ENCODE results near the gene RCAN1. TPM values are rescaled to one million over a fixed set of nuclear protein-coding genes. Genes with fewer than 3 reads are reported as not detected.

Gene RCAN1
- polyA plus RNA-seq, 3 donors = 5.2 to 17.5 (median 15.1) TPM

DNA sequence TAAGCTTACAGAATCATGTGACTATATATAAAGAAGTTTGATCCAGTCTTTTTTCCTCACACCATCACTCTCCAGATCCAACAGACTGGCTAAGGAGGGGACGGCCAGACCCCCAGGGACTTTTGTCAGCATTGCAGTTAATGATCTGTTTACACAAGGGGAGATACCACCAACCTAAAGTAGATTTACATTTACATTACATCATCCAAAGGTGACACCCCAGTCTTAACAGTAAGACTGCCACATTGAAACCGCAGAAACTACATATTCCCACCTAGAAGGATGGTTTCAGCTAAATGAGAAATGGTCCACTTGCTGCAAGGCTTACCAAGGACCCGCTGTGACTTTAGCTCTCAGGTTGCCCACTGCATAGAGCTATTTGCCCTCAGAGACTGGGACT is 3.4 kb downstream of the RCAN1 start:
- peaks cover 0 to 2% of the 10 kb centered on the region in 2 donors for H3K36me3 Mint-ChIP-seq
- Histone ChIP-seq H3K9me3 (replicated peaks in 1 of 2; ENCODE audit: control insufficient read depth in 1 of 2, insufficient read depth in 1 of 2, low read length in 2 of 2) (no peaks in the 10 kb centered on the region), H3K36me3 (replicated peaks in 1 of 2; ENCODE audit: control insufficient read depth in 1 of 2, insufficient read depth in 2 of 2, low read length in 2 of 2) (no peaks in the 10 kb centered on the region), H3K27me3 (ENCODE audit: control insufficient read depth in 2 of 2, insufficient read depth in 2 of 2, low read length in 2 of 2) (no peaks in the 10 kb centered on the region), H3K4me3 (replicated peaks in 1 of 3; ENCODE audit: low read depth in 2 of 3, low read length in 3 of 3) (no peak overlapping the region), H3K27ac (ENCODE audit: low read depth in 1 of 2, low read length in 2 of 2) (no peak overlapping the region), H3K79me2 (ENCODE audit: insufficient read depth, low read length) (peaks cover 71% of the 10 kb centered on the region), H2AFZ (ENCODE audit: insufficient read depth, low read depth, low read length, poor library complexity, severe bottlenecking) (no peak overlapping the region), H3K4me1 (ENCODE audit: control insufficient read depth in 1 of 2, insufficient read depth in 2 of 2, low read length in 2 of 2) (peaks cover 22 to 34% of the 10 kb centered on the region in 2 donors), H3K9ac (ENCODE audit: insufficient read depth, low read length, poor library complexity, severe bottlenecking) (no peak overlapping the region), H3K4me2 (replicated peaks; ENCODE audit: extremely low read depth, low read length, poor library complexity, severe bottlenecking) (no peak overlapping the region), H4K20me1 (ENCODE audit: insufficient read depth, low read length) (peaks cover 21% of the 10 kb centered on the region)
- intact Hi-C loops (cut with micrococcal nuclease) = loop anchor here in 1 of 2 donors (10.0 kb wide), 1 partner anchor 697 kb away; the partner anchor contains the start of gene ATP5PO
- no peak for DNase-seq
- WGBS (ENCODE audit: insufficient coverage) = 100% methylated on average over 3 of the region's 3 CpGs
- H3K27me3 Mint-ChIP-seq (ENCODE audit: low read depth in 3 of 3) = peaks cover 0 to 3% (median 1%) of the 10 kb centered on the region in 3 donors
- no peak overlapping the region for H3K4me3 Mint-ChIP-seq
- TF ChIP-seq, protein P1, sequence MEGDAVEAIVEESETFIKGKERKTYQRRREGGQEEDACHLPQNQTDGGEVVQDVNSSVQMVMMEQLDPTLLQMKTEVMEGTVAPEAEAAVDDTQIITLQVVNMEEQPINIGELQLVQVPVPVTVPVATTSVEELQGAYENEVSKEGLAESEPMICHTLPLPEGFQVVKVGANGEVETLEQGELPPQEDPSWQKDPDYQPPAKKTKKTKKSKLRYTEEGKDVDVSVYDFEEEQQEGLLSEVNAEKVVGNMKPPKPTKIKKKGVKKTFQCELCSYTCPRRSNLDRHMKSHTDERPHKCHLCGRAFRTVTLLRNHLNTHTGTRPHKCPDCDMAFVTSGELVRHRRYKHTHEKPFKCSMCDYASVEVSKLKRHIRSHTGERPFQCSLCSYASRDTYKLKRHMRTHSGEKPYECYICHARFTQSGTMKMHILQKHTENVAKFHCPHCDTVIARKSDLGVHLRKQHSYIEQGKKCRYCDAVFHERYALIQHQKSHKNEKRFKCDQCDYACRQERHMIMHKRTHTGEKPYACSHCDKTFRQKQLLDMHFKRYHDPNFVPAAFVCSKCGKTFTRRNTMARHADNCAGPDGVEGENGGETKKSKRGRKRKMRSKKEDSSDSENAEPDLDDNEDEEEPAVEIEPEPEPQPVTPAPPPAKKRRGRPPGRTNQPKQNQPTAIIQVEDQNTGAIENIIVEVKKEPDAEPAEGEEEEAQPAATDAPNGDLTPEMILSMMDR (IDR thresholded peaks at IDR 0.05) = no peak
- H3K4me1 Mint-ChIP-seq = peaks cover 32% of the 10 kb centered on the region
- H3K9me3 Mint-ChIP-seq = peaks cover 0 to 2% (median 0%) of the 10 kb centered on the region in 7 donors
- no peak overlapping the region for H3K27ac Mint-ChIP-seq

DNA sequence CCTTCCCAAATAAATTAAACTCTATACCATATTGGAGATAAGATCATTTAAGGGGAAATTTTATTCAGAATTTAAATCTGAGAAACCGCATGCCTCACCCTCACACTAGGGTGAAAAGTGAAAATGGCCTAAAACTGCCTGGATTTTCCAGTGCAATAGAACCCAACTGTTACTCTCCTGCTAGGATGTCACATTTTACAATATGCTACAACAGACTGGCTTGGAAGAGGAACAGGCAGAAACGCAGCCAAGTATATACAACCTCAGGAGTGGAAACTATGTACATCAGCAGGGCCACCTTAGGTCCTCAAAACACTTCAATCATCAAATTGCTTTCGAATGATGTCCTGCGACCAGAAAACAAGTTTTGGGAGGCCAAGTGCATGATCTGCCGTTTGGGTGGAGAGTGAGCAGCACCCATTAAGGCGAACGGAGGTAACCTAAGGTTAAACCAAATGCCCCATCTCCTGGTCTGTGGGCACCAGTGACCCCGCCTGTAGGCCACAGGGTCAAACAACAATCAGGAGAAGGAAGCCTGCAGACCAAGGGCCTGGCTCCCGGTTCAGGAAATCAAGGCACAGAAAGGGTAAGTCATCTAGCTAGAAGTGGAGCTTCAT is 4.9 kb downstream of the RCAN1 start:
- Histone ChIP-seq H3K36me3 (replicated peaks in 1 of 2; ENCODE audit: control insufficient read depth in 1 of 2, insufficient read depth in 2 of 2, low read length in 2 of 2) (no peaks in the 10 kb centered on the region), H4K20me1 (ENCODE audit: insufficient read depth, low read length) (peaks cover 21% of the 10 kb centered on the region), H3K9me3 (replicated peaks in 1 of 2; ENCODE audit: control insufficient read depth in 1 of 2, insufficient read depth in 1 of 2, low read length in 2 of 2) (no peaks in the 10 kb centered on the region), H3K4me3 (replicated peaks in 1 of 3; ENCODE audit: low read depth in 2 of 3, low read length in 3 of 3) (no peak overlapping the region), H3K4me1 (ENCODE audit: control insufficient read depth in 1 of 2, insufficient read depth in 2 of 2, low read length in 2 of 2) (peaks cover 16 to 25% of the 10 kb centered on the region in 2 donors), H3K27me3 (ENCODE audit: control insufficient read depth in 2 of 2, insufficient read depth in 2 of 2, low read length in 2 of 2) (no peaks in the 10 kb centered on the region), H3K4me2 (replicated peaks; ENCODE audit: extremely low read depth, low read length, poor library complexity, severe bottlenecking) (no peak overlapping the region), H3K9ac (ENCODE audit: insufficient read depth, low read length, poor library complexity, severe bottlenecking) (no peak overlapping the region), H2AFZ (ENCODE audit: insufficient read depth, low read depth, low read length, poor library complexity, severe bottlenecking) (no peak overlapping the region), H3K27ac (ENCODE audit: low read depth in 1 of 2, low read length in 2 of 2) (no peak overlapping the region), H3K79me2 (ENCODE audit: insufficient read depth, low read length) (peaks cover 79% of the 10 kb centered on the region)
- Mint-ChIP-seq H3K27ac (peak overlapping the region in 1 of 7 donors; percentile 50), H3K4me1 (peaks cover 27% of the 10 kb centered on the region), H3K36me3 (peaks cover 0 to 2% of the 10 kb centered on the region in 2 donors), H3K4me3 (no peak overlapping the region), H3K9me3 (peaks cover 0 to 3% (median 0%) of the 10 kb centered on the region in 7 donors), H3K27me3 (ENCODE audit: low read depth in 3 of 3) (peaks cover 0 to 5% (median 1%) of the 10 kb centered on the region in 3 donors)
- DNase-seq = no peak
- intact Hi-C loops (cut with micrococcal nuclease) = loop anchor here in 1 of 2 donors (10.0 kb wide), 1 partner anchor 695 kb away; the partner anchor contains the start of gene ATP5PO
- TF ChIP-seq, protein P1 (IDR thresholded peaks at IDR 0.05) = no peak
- 83% methylated on average over 7 of the region's 9 CpGs for WGBS (ENCODE audit: insufficient coverage)
